CD4-positive, alpha-beta T cell treated with Interleukin-1 beta for 1 hour (primary cell): Measurements from ENCODE around the gene CTDSPL.
A peak's percentile ranks its signal among the peaks of the same experiment; 100 is the strongest.
"Not testable (repeated sequence)": the region's sequence is repeated elsewhere in the genome, so short reads cannot be mapped to it uniquely, and the experiment has no call there.

Experiments
- DNase-seq, 2 donors: peaks; one replicate each; pipeline ENCODE4 v3.0.0-alpha.2; 2020 to 2022

CTDSPL gene

DNA sequence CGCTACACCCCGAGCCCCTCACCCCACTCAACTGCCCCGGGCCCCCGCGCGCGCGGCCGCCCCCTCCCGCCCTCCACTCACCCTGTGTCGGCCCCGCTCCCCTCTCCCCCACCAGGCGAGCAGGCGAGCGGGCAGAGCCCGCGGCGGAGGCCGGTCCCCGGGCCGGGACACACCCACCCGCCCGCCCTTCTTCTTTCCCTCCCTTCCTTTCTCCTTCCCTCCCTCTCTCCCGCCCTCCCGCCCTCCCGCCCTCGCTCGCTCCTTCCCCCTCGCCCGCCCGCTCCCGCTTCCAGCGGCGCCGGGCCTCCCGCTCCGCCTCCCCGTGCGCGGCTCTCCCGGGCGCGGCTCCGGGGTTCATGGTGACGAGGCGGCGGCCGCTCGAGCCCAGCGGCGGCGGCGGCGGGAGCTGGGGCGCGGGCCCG lies at the start of gene CTDSPL:
Gene CTDSPL, plus strand, starts transcription at position 261 of the 422 bp plus-strand sequence. CDS start 320 bp downstream, outside the sequence.
- peak in 1 of 2 donors; percentile 3 for DNase-seq

DNA sequence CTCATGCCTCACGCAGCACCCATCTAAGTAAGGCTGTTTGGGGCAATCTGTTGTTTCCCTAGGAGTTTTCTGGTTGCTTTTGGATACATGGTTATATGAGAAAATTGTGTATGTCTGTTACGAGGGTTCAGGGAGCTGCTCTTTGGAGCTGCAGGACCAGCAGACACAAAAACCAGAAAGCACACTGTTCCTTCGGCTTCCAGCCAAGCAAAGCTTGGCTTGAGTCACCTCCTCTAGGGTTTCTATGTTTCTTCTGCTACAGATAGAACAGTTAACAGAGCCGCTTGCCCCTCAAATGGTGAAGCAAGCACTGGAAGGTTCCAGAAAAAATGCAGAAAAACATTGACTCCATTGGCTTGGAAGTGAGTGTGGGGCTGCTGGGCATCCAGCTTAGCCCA lies 49.2 kb upstream of the CTDSPL start:
- no peak for DNase-seq

GRCh38 chr3:37813403-37813802 lies 48.3 kb upstream of the CTDSPL start:
- DNase-seq = no peak

- DNase-seq = no peak
These were observed 47.1 kb upstream of the CTDSPL start for GRCh38 chr3:37814547-37814946.

DNA sequence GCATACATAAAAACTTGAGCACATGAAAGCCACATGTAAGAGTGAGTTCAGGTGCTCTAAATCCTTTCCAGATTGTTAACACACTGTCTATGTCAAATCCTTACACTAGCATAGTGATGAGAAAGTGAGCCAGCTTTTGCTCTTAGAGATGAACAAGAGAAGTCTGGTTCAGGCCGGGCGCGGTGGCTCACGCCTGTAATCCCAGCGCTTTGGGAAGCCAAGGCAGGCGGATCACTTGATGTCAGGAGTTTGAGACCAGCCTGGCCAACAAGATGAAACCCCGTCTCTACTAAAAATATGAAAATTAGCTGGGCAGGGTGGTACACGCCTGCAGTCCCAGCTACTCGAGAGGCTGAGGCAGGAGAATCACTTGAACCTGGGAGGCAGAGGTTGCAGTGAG lies 46.5 kb upstream of the CTDSPL start:
- DNase-seq = not testable (repeated sequence)

DNA sequence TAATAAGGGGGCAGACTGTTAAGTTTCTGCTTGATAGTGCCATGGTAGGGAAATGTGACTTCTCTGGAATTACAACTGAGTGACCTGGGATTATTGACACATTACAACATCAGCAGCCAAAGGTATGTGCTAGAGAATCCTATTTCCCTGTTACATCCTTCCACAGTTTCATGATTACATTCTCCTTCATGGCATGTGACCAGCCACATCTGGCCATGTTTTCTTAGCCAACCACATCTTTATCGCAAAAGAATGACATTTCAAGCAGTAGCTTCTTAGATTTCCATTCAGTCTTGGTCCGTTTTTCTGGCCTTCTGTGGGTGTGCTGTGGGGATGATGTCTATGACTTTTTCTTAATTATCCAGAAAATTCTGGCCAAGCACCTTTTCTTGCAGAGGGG lies 45.4 kb upstream of the CTDSPL start:
- DNase-seq = no peak

GRCh38 chr3:37819591-37819990 lies 42.1 kb upstream of the CTDSPL start:
- DNase-seq = no peak

- no peak for DNase-seq
These were observed 41.4 kb upstream of the CTDSPL start for GRCh38 chr3:37820286-37820685.

- DNase-seq = no peak
These were observed 38.5 kb upstream of the CTDSPL start for GRCh38 chr3:37823189-37823588.

- DNase-seq = no peak
These were observed 37.4 kb upstream of the CTDSPL start for GRCh38 chr3:37824090-37824953.

DNA sequence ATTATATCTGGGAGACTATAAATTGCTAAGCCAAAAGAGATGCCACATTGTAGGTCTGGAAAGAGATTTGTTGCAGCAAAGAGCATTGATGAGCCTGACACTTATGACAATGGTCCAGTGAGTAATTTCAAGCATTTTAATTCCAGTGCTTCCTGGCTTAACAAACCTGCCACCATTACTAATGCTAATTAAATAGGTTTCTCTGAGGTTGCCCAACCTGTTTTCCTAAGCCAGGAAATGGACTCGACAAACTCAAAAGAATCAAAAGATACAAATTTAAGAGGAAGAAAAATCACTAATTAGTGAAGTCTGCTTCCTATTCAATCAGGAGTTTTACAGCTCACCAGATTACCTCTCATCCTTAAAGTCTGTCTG lies 36.7 kb upstream of the CTDSPL start:
- DNase-seq = no peak

DNA sequence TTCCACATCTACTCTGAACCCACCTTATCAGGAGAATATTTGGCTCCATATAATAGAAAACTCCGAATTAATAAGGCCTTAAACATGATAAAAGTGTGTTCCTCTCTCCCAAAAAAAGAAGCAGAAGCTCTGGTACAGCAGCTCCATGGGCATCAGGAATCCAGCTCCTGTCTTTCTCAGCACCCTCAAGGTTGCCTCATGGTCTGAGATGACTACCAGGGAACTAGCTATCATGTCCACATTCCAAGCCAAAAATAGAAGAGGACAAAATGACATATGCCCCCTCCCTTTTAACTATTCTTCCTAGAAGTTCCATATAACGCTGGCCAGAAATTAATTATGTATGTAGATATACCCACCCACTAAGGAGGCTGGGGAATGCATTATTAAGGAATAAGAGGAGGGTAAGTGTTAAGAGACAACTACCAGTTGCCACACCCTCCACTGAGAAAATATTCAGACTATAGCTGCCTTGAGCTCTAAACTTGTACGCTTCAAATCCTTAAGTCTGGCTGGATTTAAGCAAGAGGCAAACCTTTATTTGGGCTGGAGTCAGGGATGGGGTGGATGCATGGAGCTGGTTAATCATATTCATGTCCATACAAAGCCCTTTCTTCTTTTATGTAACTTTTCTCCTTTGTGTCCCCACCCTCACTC lies 35.8 kb upstream of the CTDSPL start:
- no peak for DNase-seq

DNA sequence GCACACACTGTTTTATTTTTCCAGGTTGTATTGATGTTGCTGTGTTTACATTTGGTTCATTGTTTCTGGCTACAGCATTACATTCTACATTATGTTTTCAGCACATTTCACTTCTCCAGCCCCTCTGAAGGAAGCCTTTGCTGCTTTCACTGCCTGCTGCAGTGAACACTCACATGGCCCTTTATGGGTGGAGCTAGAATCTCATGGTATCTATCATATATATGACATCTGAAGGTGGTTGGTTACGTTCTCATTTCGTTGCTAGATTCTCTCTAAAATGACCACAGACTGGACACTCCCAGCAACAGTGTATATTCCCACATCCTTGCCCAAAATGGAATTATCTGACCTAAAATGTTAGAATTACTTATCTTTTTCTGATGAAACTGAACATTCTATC lies 35.2 kb upstream of the CTDSPL start:
- no peak for DNase-seq

DNA sequence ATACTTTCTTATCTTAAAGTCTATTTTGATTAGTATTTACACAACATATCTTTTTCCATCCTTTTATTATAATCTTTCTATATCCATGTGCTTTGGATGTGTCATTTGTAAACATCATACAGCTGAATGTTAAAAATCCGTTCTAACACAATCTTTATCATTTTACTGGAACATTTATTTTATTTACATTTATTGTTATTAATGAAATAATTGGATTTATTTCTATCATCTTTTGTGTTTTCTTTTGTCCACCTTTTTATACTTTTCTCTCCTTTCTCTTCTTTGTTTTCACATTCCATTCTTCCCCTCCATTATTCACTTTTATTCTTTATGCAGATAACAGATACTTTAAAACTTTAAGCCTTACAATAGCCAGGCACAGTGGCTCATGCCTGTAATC lies 34.7 kb upstream of the CTDSPL start:
- DNase-seq = no peak

GRCh38 chr3:37832480-37832879 lies 29.2 kb upstream of the CTDSPL start:
- no peak for DNase-seq

DNA sequence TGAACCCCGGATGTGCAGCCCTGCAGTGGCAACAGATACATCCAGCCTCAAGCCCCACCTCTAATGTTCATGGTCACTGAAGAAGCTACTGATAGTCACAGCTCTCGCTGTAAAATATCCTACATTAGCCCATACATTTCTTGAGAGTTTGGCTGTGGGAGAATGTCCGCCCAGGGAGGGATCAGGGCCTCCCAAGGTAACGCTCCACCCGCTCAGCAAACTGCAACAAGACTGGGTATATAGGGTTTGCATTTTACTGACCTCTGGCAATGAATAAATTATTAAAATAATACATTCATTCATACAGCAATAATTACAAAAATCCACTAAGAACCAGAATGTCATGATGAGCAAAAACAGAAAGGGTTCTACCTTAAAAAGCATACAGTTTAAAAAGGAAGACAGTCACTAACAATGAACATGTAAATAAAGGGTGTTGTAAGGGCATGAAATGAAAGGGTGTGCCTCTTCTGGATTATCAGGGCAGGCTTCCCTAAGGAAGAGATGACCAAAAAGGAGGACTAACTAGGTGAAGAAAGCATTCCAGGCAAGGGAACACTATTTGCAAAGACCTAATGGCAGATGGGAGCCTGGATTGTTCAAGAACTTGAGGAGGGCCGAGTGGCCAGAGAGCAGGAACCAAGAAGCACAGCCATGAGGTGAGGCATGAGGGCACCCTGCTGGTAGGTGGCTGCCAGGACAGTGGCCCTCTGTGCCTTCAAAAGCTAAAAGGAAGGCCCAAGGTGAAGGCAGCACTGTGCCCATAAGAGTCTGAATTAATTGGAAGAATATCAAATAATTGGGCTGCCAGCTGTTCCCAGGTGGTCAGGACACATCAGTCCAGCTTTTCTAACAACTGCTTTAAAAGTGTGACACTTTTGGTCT lies 28.1 kb upstream of the CTDSPL start:
- DNase-seq = no peak

GRCh38 chr3:37836589-37836988 lies 25.1 kb upstream of the CTDSPL start:
- no peak for DNase-seq

- no peak for DNase-seq
These were observed 14.0 kb upstream of the CTDSPL start for GRCh38 chr3:37847689-37848088.

DNA sequence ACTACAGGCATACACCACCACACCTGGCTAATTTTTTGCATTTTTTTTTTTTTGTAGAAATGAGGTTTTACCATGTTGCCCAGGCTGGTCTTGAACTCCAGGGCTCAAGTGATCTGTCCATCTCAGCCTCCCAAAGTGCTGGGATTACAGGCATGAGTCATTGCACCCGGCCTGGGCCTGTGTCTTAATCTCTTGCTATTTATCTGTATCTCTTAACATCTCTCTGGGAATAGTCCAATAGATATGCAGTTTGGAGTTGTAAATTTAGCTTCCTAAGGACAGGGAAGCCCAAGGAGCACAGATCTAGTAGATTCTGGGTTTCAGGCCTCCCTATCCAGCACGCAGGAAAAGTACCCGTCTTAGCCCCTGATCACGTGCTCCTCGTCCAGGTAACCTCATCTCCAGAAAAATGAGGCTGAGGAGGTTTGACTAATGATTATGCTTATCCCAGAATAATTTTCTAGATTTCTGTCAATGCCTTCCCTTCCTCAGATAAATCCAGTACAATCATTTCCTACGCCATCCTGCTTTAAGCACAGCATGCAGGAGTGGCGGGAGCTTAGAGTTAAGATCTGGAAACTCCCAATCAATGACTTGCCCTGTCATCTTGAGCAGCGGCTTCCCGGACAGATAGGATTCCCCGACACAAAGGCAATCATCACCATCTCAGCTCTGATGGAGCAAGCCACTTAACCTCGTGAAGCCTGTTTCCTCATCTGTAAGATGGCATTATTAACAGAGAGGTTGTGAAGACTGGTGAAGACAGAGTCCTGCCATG lies 12.3 kb upstream of the CTDSPL start:
- no peak for DNase-seq

DNA sequence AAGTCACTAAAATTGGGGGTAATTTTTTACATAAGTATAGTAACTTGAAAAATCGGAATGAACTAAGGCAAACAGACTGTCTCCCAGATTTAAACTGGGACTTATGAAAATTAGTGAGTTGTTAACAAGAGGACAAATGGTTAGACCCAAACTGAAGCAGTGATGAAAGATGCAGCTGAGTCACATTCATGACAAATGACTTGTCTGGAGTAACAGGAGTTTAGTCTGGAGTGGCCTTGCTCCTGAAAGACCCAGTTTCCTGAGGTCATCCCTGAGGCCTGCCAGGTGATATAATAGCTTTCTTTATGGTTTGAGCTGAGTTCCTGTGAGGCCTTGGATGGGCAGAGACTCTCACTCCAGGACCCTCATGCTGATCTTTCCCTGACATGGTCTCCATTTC lies 9.6 kb upstream of the CTDSPL start:
- DNase-seq = no peak

DNA sequence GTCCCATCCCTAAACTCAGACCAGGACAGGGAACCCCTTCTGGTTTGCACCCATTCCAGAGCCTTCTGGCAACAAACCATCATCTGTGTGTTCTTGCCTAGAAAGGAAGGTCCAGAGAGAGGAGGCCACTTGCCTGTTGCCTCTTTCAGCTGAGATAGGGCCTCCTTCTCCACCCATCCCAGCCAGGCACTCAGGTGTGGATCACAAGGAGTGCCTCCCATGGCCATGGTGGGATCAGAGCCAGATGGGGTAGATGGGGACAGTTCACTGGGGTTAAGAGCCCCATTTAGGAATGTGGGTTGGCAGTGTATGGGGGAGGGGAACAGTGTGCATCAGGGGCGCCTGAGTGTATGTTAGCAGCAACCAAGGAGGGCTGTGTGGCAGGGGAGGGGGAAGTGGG lies 8.9 kb upstream of the CTDSPL start:
- DNase-seq = no peak

GRCh38 chr3:37853691-37854413 lies 7.8 kb upstream of the CTDSPL start:
- no peak for DNase-seq
